Nephron (organoid): Measurements from ENCODE around the gene GALNT6.
A peak's percentile ranks its signal among the peaks of the same experiment; 100 is the strongest.

Source experiments
- H3K27ac Mint-ChIP-seq, 3 experiments: 2 replicates each; pipeline ENCODE4 v1.8.0; 2020; ENCODE audit warnings: mixed read lengths in 3 of 3, mild to moderate bottlenecking in 2 of 3, moderate library complexity in 1 of 3
- H3K27me3 Mint-ChIP-seq: 2 replicates; pipeline ENCODE4 v1.8.0; 2021; ENCODE audit warnings: low read depth, mild to moderate bottlenecking, moderate library complexity, mixed read lengths
- H3K36me3 Mint-ChIP-seq: 2 replicates; pipeline ENCODE4 v1.8.0; 2020; ENCODE audit warnings: low read depth, mixed read lengths
- H3K4me1 Mint-ChIP-seq: 2 replicates; pipeline ENCODE4 v1.8.0; 2020; ENCODE audit warnings: mixed read lengths
- H3K4me3 Mint-ChIP-seq, 3 experiments: 2 replicates each; pipeline ENCODE4 v1.8.0; 2020; ENCODE audit warnings: mild to moderate bottlenecking in 3 of 3, mixed read lengths in 3 of 3, moderate library complexity in 2 of 3
- H3K9me3 Mint-ChIP-seq: 2 replicates; pipeline ENCODE4 v1.8.0; 2020; ENCODE audit warnings: mixed read lengths
- TF ChIP-seq, protein P1 (sequence below), 3 experiments: fragments of 200-600 bp; sonication (generic); IDR thresholded peaks; one replicate each; pipeline ENCODE4 v1.5.0; 2021; ENCODE audit warnings: antibody characterized with exemption in 3 of 3; ENCODE audit not compliant: unreplicated experiment in 3 of 3

The GALNT6 gene

DNA sequence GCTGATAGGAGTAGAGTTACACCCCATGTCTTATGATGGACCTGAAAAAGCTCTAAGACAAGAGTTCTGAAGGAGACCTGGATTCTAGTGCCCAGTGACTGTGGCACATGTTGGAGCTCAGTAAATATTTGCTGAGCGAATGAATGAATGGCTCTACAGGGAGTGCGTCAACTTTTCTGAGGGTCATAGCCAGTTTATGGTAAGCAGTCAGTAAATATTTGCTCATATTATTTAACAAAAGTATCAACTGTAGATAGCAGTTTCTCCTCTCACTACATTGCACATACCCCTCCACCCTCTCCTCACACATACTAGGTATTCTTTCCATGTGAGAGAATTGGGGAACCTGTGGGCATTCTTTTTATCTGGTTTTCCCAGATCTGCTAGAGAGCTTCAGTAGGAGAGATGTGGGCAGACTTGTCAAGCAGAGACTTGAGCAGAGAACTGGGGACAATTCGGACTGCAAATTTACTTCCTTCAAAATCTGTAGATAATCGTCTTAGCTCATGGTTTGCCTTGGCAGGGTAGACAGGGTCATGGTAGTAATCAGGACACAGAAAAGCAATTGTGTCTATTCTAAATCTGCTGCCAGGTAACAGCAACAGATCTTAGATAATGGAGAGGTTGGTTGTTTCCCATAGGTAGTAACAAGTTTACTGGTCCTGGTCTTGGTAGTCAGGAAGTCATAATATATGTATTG lies 39.1 kb upstream of the GALNT6 start:
- Mint-ChIP-seq H3K27ac (no peak overlapping the region), H3K4me1 (no peaks in the 10 kb centered on the region), H3K4me3 (no peak overlapping the region), H3K9me3 (no peaks in the 10 kb centered on the region), H3K27me3 (peaks cover 12% of the 10 kb centered on the region), H3K36me3 (no peaks in the 10 kb centered on the region)
- TF ChIP-seq, protein P1, sequence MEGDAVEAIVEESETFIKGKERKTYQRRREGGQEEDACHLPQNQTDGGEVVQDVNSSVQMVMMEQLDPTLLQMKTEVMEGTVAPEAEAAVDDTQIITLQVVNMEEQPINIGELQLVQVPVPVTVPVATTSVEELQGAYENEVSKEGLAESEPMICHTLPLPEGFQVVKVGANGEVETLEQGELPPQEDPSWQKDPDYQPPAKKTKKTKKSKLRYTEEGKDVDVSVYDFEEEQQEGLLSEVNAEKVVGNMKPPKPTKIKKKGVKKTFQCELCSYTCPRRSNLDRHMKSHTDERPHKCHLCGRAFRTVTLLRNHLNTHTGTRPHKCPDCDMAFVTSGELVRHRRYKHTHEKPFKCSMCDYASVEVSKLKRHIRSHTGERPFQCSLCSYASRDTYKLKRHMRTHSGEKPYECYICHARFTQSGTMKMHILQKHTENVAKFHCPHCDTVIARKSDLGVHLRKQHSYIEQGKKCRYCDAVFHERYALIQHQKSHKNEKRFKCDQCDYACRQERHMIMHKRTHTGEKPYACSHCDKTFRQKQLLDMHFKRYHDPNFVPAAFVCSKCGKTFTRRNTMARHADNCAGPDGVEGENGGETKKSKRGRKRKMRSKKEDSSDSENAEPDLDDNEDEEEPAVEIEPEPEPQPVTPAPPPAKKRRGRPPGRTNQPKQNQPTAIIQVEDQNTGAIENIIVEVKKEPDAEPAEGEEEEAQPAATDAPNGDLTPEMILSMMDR (IDR thresholded peaks at IDR 0.05; ENCODE audit: unreplicated experiment in 3 of 3), result no peak

DNA sequence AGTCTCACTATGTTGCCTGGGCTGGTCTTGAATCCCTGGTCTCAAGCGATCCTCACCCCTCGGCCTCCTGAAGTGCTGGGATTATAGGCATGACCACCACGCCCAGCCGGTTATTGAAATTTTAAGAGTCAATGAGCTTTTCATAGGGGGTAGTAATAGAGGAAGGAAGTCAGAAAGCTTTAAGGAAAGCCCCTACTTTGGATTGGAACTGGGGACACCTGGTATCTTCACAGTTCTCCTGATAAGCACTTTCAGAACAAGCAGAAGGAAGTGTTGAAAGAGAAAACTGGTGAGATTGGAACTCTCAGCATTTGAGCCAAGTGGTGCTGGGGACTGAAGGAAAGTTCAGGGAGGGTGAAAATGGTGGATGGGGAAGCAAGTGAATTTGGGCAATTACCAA lies 38.5 kb upstream of the GALNT6 start:
- H3K27me3 Mint-ChIP-seq, result peaks cover 12% of the 10 kb centered on the region
- no peak overlapping the region for H3K27ac Mint-ChIP-seq
- no peak overlapping the region for H3K4me3 Mint-ChIP-seq
- TF ChIP-seq, protein P1 (IDR thresholded peaks at IDR 0.05; ENCODE audit: unreplicated experiment in 3 of 3), result no peak
- H3K9me3 Mint-ChIP-seq, result no peaks in the 10 kb centered on the region
- no peaks in the 10 kb centered on the region for H3K36me3 Mint-ChIP-seq
- H3K4me1 Mint-ChIP-seq, result no peaks in the 10 kb centered on the region

DNA sequence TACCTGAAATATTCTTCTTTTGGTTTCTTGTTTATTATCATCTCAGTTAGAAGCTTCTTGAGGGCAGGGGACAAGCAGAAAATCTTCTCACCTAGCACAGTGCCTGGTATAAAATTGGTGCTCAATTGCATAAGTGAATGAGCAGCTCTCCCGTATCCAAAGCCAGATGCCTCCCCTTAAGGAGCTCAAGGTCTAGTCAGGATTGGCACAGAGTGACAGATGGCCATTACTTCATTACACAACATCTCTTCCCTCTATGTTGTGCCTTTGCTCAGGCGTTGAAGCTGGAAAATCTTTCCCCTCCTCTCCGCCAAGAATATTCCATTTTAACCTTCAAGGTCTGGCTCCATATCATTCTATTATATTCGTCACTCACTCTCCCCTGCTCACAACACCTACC lies 37.0 kb upstream of the GALNT6 start:
- peaks cover 14% of the 10 kb centered on the region for H3K27me3 Mint-ChIP-seq
- H3K9me3 Mint-ChIP-seq, result no peaks in the 10 kb centered on the region
- H3K36me3 Mint-ChIP-seq, result no peaks in the 10 kb centered on the region
- TF ChIP-seq, protein P1 (IDR thresholded peaks at IDR 0.05; ENCODE audit: unreplicated experiment in 3 of 3), result no peak
- no peak overlapping the region for H3K4me3 Mint-ChIP-seq
- H3K4me1 Mint-ChIP-seq, result peaks cover 8% of the 10 kb centered on the region
- no peak overlapping the region for H3K27ac Mint-ChIP-seq

DNA sequence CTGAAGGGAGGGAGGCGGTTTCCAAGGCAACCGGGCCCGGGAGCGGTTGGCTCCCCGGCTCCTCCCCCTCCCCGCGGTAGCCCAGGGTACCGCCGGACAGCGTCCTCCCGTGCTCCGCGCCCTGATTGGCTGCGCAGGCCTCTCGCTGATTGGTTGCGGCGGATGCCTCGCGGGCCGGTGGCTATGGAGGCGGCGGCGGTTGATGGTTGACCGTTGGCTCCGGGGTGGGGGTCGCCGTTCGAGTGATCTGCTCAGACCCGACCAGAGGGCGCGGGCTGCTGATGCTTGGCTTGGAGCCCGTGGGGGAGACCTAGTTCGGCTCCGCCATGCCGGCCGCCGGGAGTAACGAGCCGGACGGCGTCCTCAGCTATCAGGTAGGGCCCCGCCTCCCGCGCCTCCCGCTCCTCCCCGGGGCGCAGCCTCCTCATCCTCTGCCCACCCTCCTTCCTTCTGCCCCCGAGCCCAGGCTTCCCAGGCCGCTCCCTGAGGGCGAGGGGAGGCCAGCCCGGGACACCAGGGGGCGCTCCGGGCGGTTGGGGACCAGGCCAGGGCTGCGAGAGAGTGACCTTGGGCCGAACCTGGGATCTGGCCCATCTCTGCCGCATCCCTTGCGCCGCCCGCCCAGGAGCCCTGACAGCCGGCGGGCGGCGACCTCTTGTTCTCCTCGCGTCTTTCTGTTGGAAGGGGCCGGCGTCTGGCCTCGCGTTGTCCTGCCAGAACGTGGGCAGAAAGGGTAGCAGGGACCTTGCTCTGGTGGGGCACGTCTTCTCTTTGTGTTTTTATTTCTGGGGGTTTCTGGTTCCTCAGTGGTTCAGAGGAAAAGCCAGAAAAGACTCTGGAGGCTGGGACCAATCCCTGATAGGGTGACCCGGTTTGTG lies 33.7 kb upstream of the GALNT6 start, which contains the start of gene SLC4A8:
Gene SLC4A8 (plus strand): TSS at position 170 of the 878 bp plus-strand sequence. CDS start 157 bp downstream, at position 327.
- no peaks in the 10 kb centered on the region for H3K9me3 Mint-ChIP-seq
- peaks cover 15% of the 10 kb centered on the region for H3K4me1 Mint-ChIP-seq
- H3K36me3 Mint-ChIP-seq, result no peaks in the 10 kb centered on the region
- H3K4me3 Mint-ChIP-seq, result peak within 1 kb of the TSS; percentile 86 to 89 (median 87)
- H3K27ac Mint-ChIP-seq, result peak within 1 kb of the TSS; percentile 69 to 83 (median 79)
- TF ChIP-seq, protein P1 (IDR thresholded peaks at IDR 0.05; ENCODE audit: unreplicated experiment in 3 of 3), result peak; percentile 65 to 92 (median 66)
- H3K27me3 Mint-ChIP-seq, result peaks cover 21% of the 10 kb centered on the region

DNA sequence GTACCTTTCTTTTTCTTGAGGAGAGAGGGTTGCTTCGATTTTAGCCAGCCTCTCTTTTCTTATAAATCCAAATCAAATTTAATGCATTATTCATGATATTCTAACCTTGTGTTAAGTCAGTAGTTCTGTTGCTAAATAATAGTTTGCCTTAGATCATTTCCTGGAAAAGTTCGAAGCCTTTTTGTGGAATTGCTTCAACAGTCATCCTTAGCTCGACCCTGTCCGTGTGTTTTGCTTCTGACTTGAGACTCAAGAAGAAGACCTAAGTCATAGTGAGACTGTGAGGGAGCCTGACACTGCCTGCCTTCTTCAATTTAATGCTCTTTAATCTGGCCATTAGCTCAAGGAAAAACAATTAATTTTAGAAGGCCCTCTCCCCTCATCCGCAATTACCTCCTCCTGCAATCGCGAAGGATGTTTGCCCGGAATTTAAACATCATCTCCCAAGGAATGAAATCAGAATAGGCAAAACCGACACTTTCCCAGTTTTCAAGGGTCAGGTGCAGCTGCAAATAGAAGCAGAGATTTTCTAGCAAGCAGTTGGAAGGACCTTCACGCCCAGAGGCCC lies 33.0 kb upstream of the GALNT6 start:
- H3K36me3 Mint-ChIP-seq, result no peaks in the 10 kb centered on the region
- H3K27ac Mint-ChIP-seq, result peak overlapping the region; percentile 69 to 83 (median 79)
- peak overlapping the region; percentile 86 to 89 (median 87) for H3K4me3 Mint-ChIP-seq
- H3K9me3 Mint-ChIP-seq, result no peaks in the 10 kb centered on the region
- TF ChIP-seq, protein P1 (IDR thresholded peaks at IDR 0.05; ENCODE audit: unreplicated experiment in 3 of 3), result no peak
- peaks cover 24% of the 10 kb centered on the region for H3K27me3 Mint-ChIP-seq
- peaks cover 23% of the 10 kb centered on the region for H3K4me1 Mint-ChIP-seq
